NCI-H2196 (cell line): Measurements from ENCODE around the gene PPM1A.
A peak's percentile ranks its signal among the peaks of the same experiment; 100 is the strongest.

ENCODE experiments used
- DNase-seq: peaks from one replicate; lab custom pipeline; 2025; ENCODE audit not compliant: unreplicated experiment; lab: John Stamatoyannopoulos, UW

Gene PPM1A

GRCh38 chr14:60265163-60265562 is 16.1 kb downstream of the PPM1A start:
- DNase-seq, result no peak

- DNase-seq, result no peak
Measured at GRCh38 chr14:60266021-60266937, 17.3 kb downstream of the PPM1A start.

GRCh38 chr14:60272177-60272576 is 23.2 kb downstream of the PPM1A start:
- DNase-seq, result no peak

GRCh38 chr14:60273956-60274355 is 24.9 kb downstream of the PPM1A start:
- DNase-seq, result no peak

GRCh38 chr14:60274448-60274847 is 25.4 kb downstream of the PPM1A start:
- DNase-seq, result no peak

- no peak for DNase-seq
Measured at GRCh38 chr14:60275932-60276331, 26.9 kb downstream of the PPM1A start.

- no peak for DNase-seq
Measured at GRCh38 chr14:60276347-60276746, 27.3 kb downstream of the PPM1A start.

- DNase-seq, result no peak
Measured at GRCh38 chr14:60277605-60278190, 28.7 kb downstream of the PPM1A start.

GRCh38 chr14:60278350-60278749 is 29.3 kb downstream of the PPM1A start:
- no peak for DNase-seq

GRCh38 chr14:60287452-60287851 is 38.4 kb downstream of the PPM1A start:
- no peak for DNase-seq

GRCh38 chr14:60288279-60288678 is 39.3 kb downstream of the PPM1A start:
- no peak for DNase-seq

GRCh38 chr14:60294411-60295069 is 45.5 kb downstream of the PPM1A start:
- no peak for DNase-seq

GRCh38 chr14:60300019-60300418 is 51.0 kb downstream of the PPM1A start:
- no peak for DNase-seq

GRCh38 chr14:60301685-60302084 is 52.7 kb downstream of the PPM1A start:
- no peak for DNase-seq

GRCh38 chr14:60302663-60303062 is 53.6 kb downstream of the PPM1A start:
- DNase-seq, result no peak

- no peak for DNase-seq
Measured at GRCh38 chr14:60303745-60304144, 54.7 kb downstream of the PPM1A start.

- no peak for DNase-seq
Measured at GRCh38 chr14:60304509-60304908, 55.5 kb downstream of the PPM1A start.

- peak; percentile 79 for DNase-seq
Measured at GRCh38 chr14:60309867-60310552, 61.0 kb downstream of the PPM1A start.

GRCh38 chr14:60311417-60311816 is 62.4 kb downstream of the PPM1A start:
- peak; percentile 28 for DNase-seq

GRCh38 chr14:60313093-60313492 is 64.1 kb downstream of the PPM1A start:
- no peak for DNase-seq
